Activated CD8-positive, alpha-beta T cell treated with anti-CD3 and anti-CD28 coated beads for 36 hours (primary cell): ENCODE measurements around the gene CAMSAP2. TPM values are rescaled to one million over a fixed set of nuclear protein-coding genes. Genes with fewer than 3 reads are reported as not detected.

Experiments
- ATAC-seq: fragments of 200-7000 bp; cut with Tn5 transposase; one replicate; pipeline ENCODE4 v1.10.0; 2021; ENCODE audit warnings: mild to moderate bottlenecking, moderate library complexity
- CTCF ChIA-PET: fragments of 350-600 bp; sonication (Branson Sonifier 250); formaldehyde crosslinking; loops from one replicate; lab custom pipeline; 2021; ENCODE audit warnings: antibody characterized with exemption; lab: Charles Lee
- POLR2A ChIA-PET: fragments of 350-600 bp; sonication (Branson Sonifier 250); formaldehyde crosslinking; loops from one replicate; lab custom pipeline; 2021; ENCODE audit warnings: antibody characterized with exemption; lab: Charles Lee
- DNase-seq: peaks from one replicate; pipeline ENCODE4 v3.0.0-alpha.2; 2020
- H3K27ac Mint-ChIP-seq: one replicate; pipeline ENCODE4 v1.8.0; 2021; ENCODE audit warnings: mild to moderate bottlenecking, mixed read lengths
- H3K27me3 Mint-ChIP-seq: one replicate; pipeline ENCODE4 v1.8.0; 2021; ENCODE audit warnings: mixed read lengths
- H3K36me3 Mint-ChIP-seq: one replicate; pipeline ENCODE4 v1.8.0; 2021; ENCODE audit warnings: low read depth, mixed read lengths
- H3K4me1 Mint-ChIP-seq: one replicate; pipeline ENCODE4 v1.8.0; 2021; ENCODE audit warnings: low read depth, mixed read lengths
- H3K4me3 Mint-ChIP-seq: one replicate; pipeline ENCODE4 v1.8.0; 2021; ENCODE audit warnings: mild to moderate bottlenecking, moderate library complexity, mixed read lengths
- H3K9me3 Mint-ChIP-seq: one replicate; pipeline ENCODE4 v1.8.0; 2021; ENCODE audit warnings: mixed read lengths
- CTCF ChIP-seq: fragments of 200-600 bp; IDR thresholded peaks from one replicate; pipeline ENCODE4 v1.8.0; 2022; ENCODE audit warnings: antibody characterized with exemption, mild to moderate bottlenecking
- intact Hi-C: fragments of 100-400 bp; cut with micrococcal nuclease; formaldehyde crosslinking; loops from one replicate; pipeline ENCODE4 v1.10.0; 2022
- total RNA-seq, 2 experiments: library from RNA; stranded (reverse); gene quantifications; one replicate each; pipeline ENCODE4 v1.2.3, GENCODE V29; 2021

Gene CAMSAP2
- total RNA-seq, 2 experiments from 2014 or later: 1.8 to 2.1 TPM

- no peaks in the 10 kb centered on the region for H3K36me3 Mint-ChIP-seq
- no peaks in the 10 kb centered on the region for H3K4me1 Mint-ChIP-seq
These were observed 35.6 kb downstream of the CAMSAP2 start for GRCh38 chr1:200774311-200774710.

GRCh38 chr1:200774735-200775444, 36.2 kb downstream of the CAMSAP2 start:
- CTCF ChIA-PET: interaction anchor here (0.6 to 1.3 kb wide), 4 partner anchors 28 to 160 kb away, joined by 3 to 6 read pairs (median 4); no protein-coding TSS in a partner anchor
- no peak for ATAC-seq
- DNase-seq: no peak
- H3K36me3 Mint-ChIP-seq: no peaks in the 10 kb centered on the region
- H3K9me3 Mint-ChIP-seq: no peaks in the 10 kb centered on the region
- H3K4me1 Mint-ChIP-seq: no peaks in the 10 kb centered on the region
- POLR2A ChIA-PET: no interaction called here
- H3K27ac Mint-ChIP-seq: no peak overlapping the region
- intact Hi-C loops: no loop called here
- no peak overlapping the region for H3K4me3 Mint-ChIP-seq
- no peaks in the 10 kb centered on the region for H3K27me3 Mint-ChIP-seq
- TF ChIP-seq CTCF: no peak

More at GRCh38 chr1:200774311-200774710, 35.6 kb downstream of the CAMSAP2 start:
- no peak for TF ChIP-seq CTCF
- H3K27ac Mint-ChIP-seq: no peak overlapping the region
- no peaks in the 10 kb centered on the region for H3K9me3 Mint-ChIP-seq
- ChIA-PET POLR2A (no interaction called here), CTCF (interaction anchor here (1.0 kb wide), 1 partner anchor 152 kb away, joined by 5 read pairs; no protein-coding TSS in a partner anchor)
- DNase-seq (no peak), ATAC-seq (no peak)
- H3K4me3 Mint-ChIP-seq: no peak overlapping the region
- H3K27me3 Mint-ChIP-seq: no peaks in the 10 kb centered on the region
- intact Hi-C loops: no loop called here

- H3K27me3 Mint-ChIP-seq: no peaks in the 10 kb centered on the region
- ChIA-PET CTCF (interaction anchor here (1.3 kb wide), 1 partner anchor 27 kb away, joined by 6 read pairs; no protein-coding TSS in a partner anchor), POLR2A (interaction anchor here (1.7 kb wide), 1 partner anchor 13 kb away, joined by 6 read pairs; no protein-coding TSS in a partner anchor)
- no peak for DNase-seq
- H3K9me3 Mint-ChIP-seq: no peaks in the 10 kb centered on the region
- H3K4me3 Mint-ChIP-seq: no peak overlapping the region
- H3K4me1 Mint-ChIP-seq: peaks cover 2% of the 10 kb centered on the region
- no peak for ATAC-seq
- no peaks in the 10 kb centered on the region for H3K36me3 Mint-ChIP-seq
- H3K27ac Mint-ChIP-seq: no peak overlapping the region
- intact Hi-C loops: no loop called here
- TF ChIP-seq CTCF: no peak
These were observed 37.2 kb downstream of the CAMSAP2 start for GRCh38 chr1:200775850-200776249.

GRCh38 chr1:200776949-200777348, 38.3 kb downstream of the CAMSAP2 start:
- ATAC-seq (no peak), DNase-seq (no peak)
- H3K4me1 Mint-ChIP-seq: peaks cover 2% of the 10 kb centered on the region
- ChIA-PET POLR2A (interaction anchor here (1.7 kb wide), 1 partner anchor 12 kb away, joined by 6 read pairs; no protein-coding TSS in a partner anchor), CTCF (no interaction called here)
- no peaks in the 10 kb centered on the region for H3K27me3 Mint-ChIP-seq
- H3K4me3 Mint-ChIP-seq: no peak overlapping the region
- no peaks in the 10 kb centered on the region for H3K36me3 Mint-ChIP-seq
- no peaks in the 10 kb centered on the region for H3K9me3 Mint-ChIP-seq
- intact Hi-C loops: no loop called here
- H3K27ac Mint-ChIP-seq: no peak overlapping the region
- TF ChIP-seq CTCF: no peak

GRCh38 chr1:200778766-200779165, 40.1 kb downstream of the CAMSAP2 start:
- H3K4me1 Mint-ChIP-seq: peaks cover 2% of the 10 kb centered on the region
- H3K4me3 Mint-ChIP-seq: no peak overlapping the region
- DNase-seq: no peak
- TF ChIP-seq CTCF: no peak
- no peak overlapping the region for H3K27ac Mint-ChIP-seq
- no peaks in the 10 kb centered on the region for H3K27me3 Mint-ChIP-seq
- peaks cover 3% of the 10 kb centered on the region for H3K36me3 Mint-ChIP-seq
- ChIA-PET CTCF (no interaction called here), POLR2A (no interaction called here)
- intact Hi-C loops: no loop called here
- ATAC-seq: no peak
- H3K9me3 Mint-ChIP-seq: peaks cover 2% of the 10 kb centered on the region
